K562 (cell line): ENCODE measurements around the gene KRTAP2-1. TPM values are rescaled to one million over a fixed set of nuclear protein-coding genes. Genes with fewer than 3 reads are reported as not detected.

Source experiments
- E2F3 ChIP-seq: fragments of 250-450 bp; sonication (Bioruptor Pico); IDR thresholded peaks from 2 replicates; pipeline ENCODE4 v1.4.0; 2020; ENCODE audit warnings: mild to moderate bottlenecking
- ESRRA ChIP-seq: fragments of 450-650 bp; IDR thresholded peaks from 2 replicates; pipeline ENCODE4 v1.6.1; 2014; ENCODE audit warnings: low read depth, mild to moderate bottlenecking, moderate library complexity, borderline replicate concordance
- FUS ChIP-seq: fragments of 200-400 bp; formaldehyde crosslinking; optimal IDR thresholded peaks from 2 replicates; pipeline ENCODE3; 2017; ENCODE audit warnings: low read depth, low read length
- HDAC8 ChIP-seq: fragments of 450-650 bp; IDR thresholded peaks from 2 replicates; pipeline ENCODE4 v1.6.1; 2016; ENCODE audit warnings: mild to moderate bottlenecking, missing genetic modification characterization, moderate library complexity, missing compliant biosample characterization
- NR2C2 ChIP-seq, 2 experiments: fragments of 200-800 bp in 1 of 2; sonication (Bioruptor generic) in 1 of 2; sonication (generic) in 1 of 2; formaldehyde crosslinking in 1 of 2; IDR thresholded peaks; 2 replicates each; pipeline versions ENCODE4 v1.6.1 to v1.8.0; 2016 to 2022; ENCODE audit warnings: mild to moderate bottlenecking in 1 of 2, missing compliant biosample characterization in 1 of 2, missing genetic modification characterization in 1 of 2, missing genetic modification reagents in 1 of 2
- PHB ChIP-seq: fragments of 250-450 bp; sonication (Bioruptor Pico); IDR thresholded peaks from 2 replicates; pipeline ENCODE4 v1.5.0; 2021
- PYGO2 ChIP-seq: fragments of 450-650 bp; IDR thresholded peaks from 2 replicates; pipeline ENCODE4 v1.6.1; 2016; ENCODE audit warnings: mild to moderate bottlenecking, missing genetic modification characterization, moderate library complexity, missing compliant biosample characterization
- SRSF9 ChIP-seq: fragments of 200-400 bp; formaldehyde crosslinking; IDR thresholded peaks from 2 replicates; pipeline ENCODE4 v1.6.1; 2017; ENCODE audit warnings: low read depth, low read length, borderline replicate concordance
- WHSC1 ChIP-seq: IDR thresholded peaks from one replicate; pipeline ENCODE4 v1.6.1; 2012; ENCODE audit warnings: low read length, control low read depth, inconsistent platforms
- XRCC3 ChIP-seq: fragments of 450-650 bp; IDR thresholded peaks from 2 replicates; pipeline ENCODE4 v1.6.1; 2017; ENCODE audit warnings: mild to moderate bottlenecking, moderate library complexity
- ZBED1 ChIP-seq: IDR thresholded peaks from 2 replicates; pipeline ENCODE4 v1.6.1; 2014
- polyA plus RNA-seq, 8 experiments: library from polyadenylated mRNA; depleted of rRNA in 4 of 8; stranded (reverse) in 5 of 8; unstranded in 3 of 8; fragments of >200 nt; fragmentation: Nextera tagmentation in 2 of 8; fragmentation: Illumina TruSeq in 1 of 8; extraction: Ambion mirVana in 2 of 8; extraction: Trizol in 1 of 8; gene quantifications; 2 replicates each; pipeline versions ENCODE4 v1.2.1 to v1.2.3, GENCODE V29; 2011 to 2014; ENCODE audit warnings: inconsistent platforms in 1 of 8, missing spikeins in 1 of 8
- total RNA-seq, 7 experiments: library from RNA; depleted of rRNA in 6 of 7; stranded (reverse); fragments of >200 nt in 6 of 7; fragmentation: Illumina TruSeq in 2 of 7; extraction: Trizol in 2 of 7; gene quantifications; 2 replicates each; pipeline versions ENCODE4 v1.2.1 to v1.2.3, GENCODE V29; 2011 to 2021; ENCODE audit warnings: low replicate concordance in 1 of 7
- TF ChIP-seq, protein P1 (sequence below): fragments of 450-650 bp; IDR thresholded peaks from 2 replicates; pipeline ENCODE4 v1.6.1; 2016; ENCODE audit warnings: borderline replicate concordance
- TF ChIP-seq, protein P2 (sequence below): fragments of 450-650 bp; formaldehyde crosslinking; IDR thresholded peaks from 2 replicates; pipeline ENCODE4 v1.4.0; 2020; ENCODE audit warnings: mild to moderate bottlenecking
- TF ChIP-seq, protein P3 (sequence below): fragments of 250-450 bp; sonication (Bioruptor Pico); IDR thresholded peaks from 2 replicates; pipeline ENCODE4 v1.5.0; 2021; ENCODE audit warnings: mild to moderate bottlenecking, borderline replicate concordance
- TF ChIP-seq, protein P4 (sequence below): sonication (generic); formaldehyde crosslinking; IDR thresholded peaks from 2 replicates; pipeline ENCODE4 v1.8.1; 2023; ENCODE audit warnings: mild to moderate bottlenecking, missing genetic modification reagents, moderate library complexity
- TF ChIP-seq, protein P5 (sequence below): sonication (generic); formaldehyde crosslinking; IDR thresholded peaks from 2 replicates; pipeline ENCODE4 v1.8.0; 2022; ENCODE audit warnings: mild to moderate bottlenecking, missing genetic modification reagents

Gene KRTAP2-1
- total and polyA plus RNA-seq, 9 of the 15 experiments (the other 6 are each of a cell fraction or from before 2014, with no cell fraction given) = not detected

- TF ChIP-seq, protein P1, sequence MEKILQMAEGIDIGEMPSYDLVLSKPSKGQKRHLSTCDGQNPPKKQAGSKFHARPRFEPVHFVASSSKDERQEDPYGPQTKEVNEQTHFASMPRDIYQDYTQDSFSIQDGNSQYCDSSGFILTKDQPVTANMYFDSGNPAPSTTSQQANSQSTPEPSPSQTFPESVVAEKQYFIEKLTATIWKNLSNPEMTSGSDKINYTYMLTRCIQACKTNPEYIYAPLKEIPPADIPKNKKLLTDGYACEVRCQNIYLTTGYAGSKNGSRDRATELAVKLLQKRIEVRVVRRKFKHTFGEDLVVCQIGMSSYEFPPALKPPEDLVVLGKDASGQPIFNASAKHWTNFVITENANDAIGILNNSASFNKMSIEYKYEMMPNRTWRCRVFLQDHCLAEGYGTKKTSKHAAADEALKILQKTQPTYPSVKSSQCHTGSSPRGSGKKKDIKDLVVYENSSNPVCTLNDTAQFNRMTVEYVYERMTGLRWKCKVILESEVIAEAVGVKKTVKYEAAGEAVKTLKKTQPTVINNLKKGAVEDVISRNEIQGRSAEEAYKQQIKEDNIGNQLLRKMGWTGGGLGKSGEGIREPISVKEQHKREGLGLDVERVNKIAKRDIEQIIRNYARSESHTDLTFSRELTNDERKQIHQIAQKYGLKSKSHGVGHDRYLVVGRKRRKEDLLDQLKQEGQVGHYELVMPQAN = no peak
- TF ChIP-seq, protein P2, sequence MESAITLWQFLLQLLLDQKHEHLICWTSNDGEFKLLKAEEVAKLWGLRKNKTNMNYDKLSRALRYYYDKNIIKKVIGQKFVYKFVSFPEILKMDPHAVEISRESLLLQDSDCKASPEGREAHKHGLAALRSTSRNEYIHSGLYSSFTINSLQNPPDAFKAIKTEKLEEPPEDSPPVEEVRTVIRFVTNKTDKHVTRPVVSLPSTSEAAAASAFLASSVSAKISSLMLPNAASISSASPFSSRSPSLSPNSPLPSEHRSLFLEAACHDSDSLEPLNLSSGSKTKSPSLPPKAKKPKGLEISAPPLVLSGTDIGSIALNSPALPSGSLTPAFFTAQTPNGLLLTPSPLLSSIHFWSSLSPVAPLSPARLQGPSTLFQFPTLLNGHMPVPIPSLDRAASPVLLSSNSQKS (CRISPR knock-in tag) = no peak
- TF ChIP-seq XRCC3 (no peak), FUS (no peak), ESRRA (peak; percentile 93; the same call in 1 of the 2 replicates), PHB (CRISPR knock-in tag) (no peak), NR2C2 (CRISPR knock-in tag; IDR thresholded peaks at IDR 0.05) (no peak), NR2C2 (tag; IDR thresholded peaks at IDR 0.05) (peak; percentile 33; the same call in 1 of the 2 replicates), E2F3 (CRISPR knock-in tag) (no peak), ZBED1 (no peak), HDAC8 (tag) (no peak; the same call in 1 of the 2 replicates), PYGO2 (tag) (no peak), WHSC1 (no peak), SRSF9 (no peak)
- TF ChIP-seq, protein P3, sequence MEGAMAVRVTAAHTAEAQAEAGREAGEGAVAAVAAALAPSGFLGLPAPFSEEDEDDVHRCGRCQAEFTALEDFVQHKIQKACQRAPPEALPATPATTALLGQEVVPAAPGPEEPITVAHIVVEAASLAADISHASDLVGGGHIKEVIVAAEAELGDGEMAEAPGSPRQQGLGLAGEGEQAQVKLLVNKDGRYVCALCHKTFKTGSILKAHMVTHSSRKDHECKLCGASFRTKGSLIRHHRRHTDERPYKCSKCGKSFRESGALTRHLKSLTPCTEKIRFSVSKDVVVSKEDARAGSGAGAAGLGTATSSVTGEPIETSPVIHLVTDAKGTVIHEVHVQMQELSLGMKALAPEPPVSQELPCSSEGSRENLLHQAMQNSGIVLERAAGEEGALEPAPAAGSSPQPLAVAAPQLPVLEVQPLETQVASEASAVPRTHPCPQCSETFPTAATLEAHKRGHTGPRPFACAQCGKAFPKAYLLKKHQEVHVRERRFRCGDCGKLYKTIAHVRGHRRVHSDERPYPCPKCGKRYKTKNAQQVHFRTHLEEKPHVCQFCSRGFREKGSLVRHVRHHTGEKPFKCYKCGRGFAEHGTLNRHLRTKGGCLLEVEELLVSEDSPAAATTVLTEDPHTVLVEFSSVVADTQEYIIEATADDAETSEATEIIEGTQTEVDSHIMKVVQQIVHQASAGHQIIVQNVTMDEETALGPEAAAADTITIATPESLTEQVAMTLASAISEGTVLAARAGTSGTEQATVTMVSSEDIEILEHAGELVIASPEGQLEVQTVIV (CRISPR knock-in tag) = no peak
- TF ChIP-seq, protein P4, sequence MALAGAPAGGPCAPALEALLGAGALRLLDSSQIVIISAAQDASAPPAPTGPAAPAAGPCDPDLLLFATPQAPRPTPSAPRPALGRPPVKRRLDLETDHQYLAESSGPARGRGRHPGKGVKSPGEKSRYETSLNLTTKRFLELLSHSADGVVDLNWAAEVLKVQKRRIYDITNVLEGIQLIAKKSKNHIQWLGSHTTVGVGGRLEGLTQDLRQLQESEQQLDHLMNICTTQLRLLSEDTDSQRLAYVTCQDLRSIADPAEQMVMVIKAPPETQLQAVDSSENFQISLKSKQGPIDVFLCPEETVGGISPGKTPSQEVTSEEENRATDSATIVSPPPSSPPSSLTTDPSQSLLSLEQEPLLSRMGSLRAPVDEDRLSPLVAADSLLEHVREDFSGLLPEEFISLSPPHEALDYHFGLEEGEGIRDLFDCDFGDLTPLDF (CRISPR knock-in tag) = no peak
- TF ChIP-seq, protein P5, sequence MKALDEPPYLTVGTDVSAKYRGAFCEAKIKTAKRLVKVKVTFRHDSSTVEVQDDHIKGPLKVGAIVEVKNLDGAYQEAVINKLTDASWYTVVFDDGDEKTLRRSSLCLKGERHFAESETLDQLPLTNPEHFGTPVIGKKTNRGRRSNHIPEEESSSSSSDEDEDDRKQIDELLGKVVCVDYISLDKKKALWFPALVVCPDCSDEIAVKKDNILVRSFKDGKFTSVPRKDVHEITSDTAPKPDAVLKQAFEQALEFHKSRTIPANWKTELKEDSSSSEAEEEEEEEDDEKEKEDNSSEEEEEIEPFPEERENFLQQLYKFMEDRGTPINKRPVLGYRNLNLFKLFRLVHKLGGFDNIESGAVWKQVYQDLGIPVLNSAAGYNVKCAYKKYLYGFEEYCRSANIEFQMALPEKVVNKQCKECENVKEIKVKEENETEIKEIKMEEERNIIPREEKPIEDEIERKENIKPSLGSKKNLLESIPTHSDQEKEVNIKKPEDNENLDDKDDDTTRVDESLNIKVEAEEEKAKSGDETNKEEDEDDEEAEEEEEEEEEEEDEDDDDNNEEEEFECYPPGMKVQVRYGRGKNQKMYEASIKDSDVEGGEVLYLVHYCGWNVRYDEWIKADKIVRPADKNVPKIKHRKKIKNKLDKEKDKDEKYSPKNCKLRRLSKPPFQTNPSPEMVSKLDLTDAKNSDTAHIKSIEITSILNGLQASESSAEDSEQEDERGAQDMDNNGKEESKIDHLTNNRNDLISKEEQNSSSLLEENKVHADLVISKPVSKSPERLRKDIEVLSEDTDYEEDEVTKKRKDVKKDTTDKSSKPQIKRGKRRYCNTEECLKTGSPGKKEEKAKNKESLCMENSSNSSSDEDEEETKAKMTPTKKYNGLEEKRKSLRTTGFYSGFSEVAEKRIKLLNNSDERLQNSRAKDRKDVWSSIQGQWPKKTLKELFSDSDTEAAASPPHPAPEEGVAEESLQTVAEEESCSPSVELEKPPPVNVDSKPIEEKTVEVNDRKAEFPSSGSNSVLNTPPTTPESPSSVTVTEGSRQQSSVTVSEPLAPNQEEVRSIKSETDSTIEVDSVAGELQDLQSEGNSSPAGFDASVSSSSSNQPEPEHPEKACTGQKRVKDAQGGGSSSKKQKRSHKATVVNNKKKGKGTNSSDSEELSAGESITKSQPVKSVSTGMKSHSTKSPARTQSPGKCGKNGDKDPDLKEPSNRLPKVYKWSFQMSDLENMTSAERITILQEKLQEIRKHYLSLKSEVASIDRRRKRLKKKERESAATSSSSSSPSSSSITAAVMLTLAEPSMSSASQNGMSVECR (CRISPR knock-in tag) = no peak
Observed at GRCh38 chr17:41065829-41066624, 18.9 kb upstream of the KRTAP2-1 start, which contains the start of gene KRTAP2-4 (continued).
